ENCODE data around the gene AOPEP.

AOPEP gene

GRCh38 chr9:95060234-95060633 is 333.7 kb downstream of the AOPEP start:
- H3K4me3 ChIP-seq (ENCODE audit: low read depth, low read length), result peak overlapping the region; percentile 99
- H3K4me1 ChIP-seq, result peaks cover 24% of the 10 kb centered on the region

GRCh38 chr9:95060916-95061315 is 334.4 kb downstream of the AOPEP start:
- H3K4me3 ChIP-seq (ENCODE audit: low read depth, low read length), result peak overlapping the region; percentile 99
- no peak overlapping the region for H3K9ac ChIP-seq
- H3K79me2 ChIP-seq, result peaks cover 83% of the 10 kb centered on the region
- H3K27me3 ChIP-seq (ENCODE audit: control insufficient read depth, insufficient read depth, low read length), result no peaks in the 10 kb centered on the region
- H3K9me3 ChIP-seq (ENCODE audit: control insufficient read depth, low read length), result no peaks in the 10 kb centered on the region
- H2AFZ ChIP-seq, result no peak overlapping the region
- H3K4me1 ChIP-seq, result peaks cover 28% of the 10 kb centered on the region
- no peak for TF ChIP-seq CTCF (IDR thresholded peaks at IDR 0.05)
- no peaks in the 10 kb centered on the region for H3K36me3 ChIP-seq (ENCODE audit: control insufficient read depth, insufficient read depth, low read length)
- peak overlapping the region; percentile 95 for H3K4me2 ChIP-seq (ENCODE audit: low read length)
- H3K27ac ChIP-seq, result no peak overlapping the region

More at GRCh38 chr9:95060234-95060633, 333.7 kb downstream of the AOPEP start:
- H3K9me3 ChIP-seq (ENCODE audit: control insufficient read depth, low read length), result no peaks in the 10 kb centered on the region
- H3K36me3 ChIP-seq (ENCODE audit: control insufficient read depth, insufficient read depth, low read length), result no peaks in the 10 kb centered on the region
- TF ChIP-seq CTCF (IDR thresholded peaks at IDR 0.05), result no peak
- H3K4me2 ChIP-seq (ENCODE audit: low read length), result peak overlapping the region; percentile 95
- H3K79me2 ChIP-seq, result peaks cover 79% of the 10 kb centered on the region
- no peak overlapping the region for H3K9ac ChIP-seq
- H3K27me3 ChIP-seq (ENCODE audit: control insufficient read depth, insufficient read depth, low read length), result no peaks in the 10 kb centered on the region
- H2AFZ ChIP-seq, result no peak overlapping the region
- no peak overlapping the region for H3K27ac ChIP-seq

GRCh38 chr9:95061916-95062595 is 335.6 kb downstream of the AOPEP start:
- peaks cover 23% of the 10 kb centered on the region for H3K4me1 ChIP-seq
- no peak for TF ChIP-seq CTCF (IDR thresholded peaks at IDR 0.05)
- no peaks in the 10 kb centered on the region for H3K27me3 ChIP-seq (ENCODE audit: control insufficient read depth, insufficient read depth, low read length)
- H3K9me3 ChIP-seq (ENCODE audit: control insufficient read depth, low read length), result no peaks in the 10 kb centered on the region
- H3K36me3 ChIP-seq (ENCODE audit: control insufficient read depth, insufficient read depth, low read length), result no peaks in the 10 kb centered on the region
- H3K9ac ChIP-seq, result no peak overlapping the region
- H3K4me3 ChIP-seq (ENCODE audit: low read depth, low read length), result peak overlapping the region; percentile 99
- H3K79me2 ChIP-seq, result peaks cover 82% of the 10 kb centered on the region
- no peak overlapping the region for H2AFZ ChIP-seq
- H3K27ac ChIP-seq, result peak overlapping the region; percentile 15
- H3K4me2 ChIP-seq (ENCODE audit: low read length), result peak overlapping the region; percentile 54

GRCh38 chr9:95062596-95063065 is 336.1 kb downstream of the AOPEP start:
- H3K27ac ChIP-seq, result peak overlapping the region; percentile 15
- H3K4me2 ChIP-seq (ENCODE audit: low read length), result peak overlapping the region; percentile 54
- no peak for TF ChIP-seq CTCF (IDR thresholded peaks at IDR 0.05)
- no peak overlapping the region for H3K9ac ChIP-seq
- peak overlapping the region; percentile 99 for H3K4me3 ChIP-seq (ENCODE audit: low read depth, low read length)
- H3K4me1 ChIP-seq, result peaks cover 27% of the 10 kb centered on the region
- no peaks in the 10 kb centered on the region for H3K9me3 ChIP-seq (ENCODE audit: control insufficient read depth, low read length)
- no peak overlapping the region for H2AFZ ChIP-seq
- H3K79me2 ChIP-seq, result peaks cover 77% of the 10 kb centered on the region
- H3K27me3 ChIP-seq (ENCODE audit: control insufficient read depth, insufficient read depth, low read length), result no peaks in the 10 kb centered on the region
- H3K36me3 ChIP-seq (ENCODE audit: control insufficient read depth, insufficient read depth, low read length), result no peaks in the 10 kb centered on the region

- no peaks in the 10 kb centered on the region for H3K36me3 ChIP-seq (ENCODE audit: control insufficient read depth, insufficient read depth, low read length)
Measured at GRCh38 chr9:95063300-95063699, 336.8 kb downstream of the AOPEP start.

More at GRCh38 chr9:95063300-95063699, 336.8 kb downstream of the AOPEP start:
- Histone ChIP-seq H2AFZ (no peak overlapping the region), H3K4me1 (peaks cover 23% of the 10 kb centered on the region), H3K27ac (no peak overlapping the region), H3K9me3 (ENCODE audit: control insufficient read depth, low read length) (no peaks in the 10 kb centered on the region), H3K4me3 (ENCODE audit: low read depth, low read length) (peak overlapping the region; percentile 99), H3K79me2 (peaks cover 74% of the 10 kb centered on the region), H3K4me2 (ENCODE audit: low read length) (peak overlapping the region; percentile 54), H3K9ac (no peak overlapping the region), H3K27me3 (ENCODE audit: control insufficient read depth, insufficient read depth, low read length) (no peaks in the 10 kb centered on the region)
- TF ChIP-seq CTCF (IDR thresholded peaks at IDR 0.05), result no peak
